A673 (cell line): ENCODE results near the gene ABCC9. TPM values are rescaled to one million over a fixed set of nuclear protein-coding genes. Genes with fewer than 3 reads are reported as not detected.

ENCODE experiments used
- BruUV-seq: library from RNA; stranded (reverse); fragments of 400-500 nt; replicated peaks from 2 replicates; lab custom pipeline; 2021; lab: Mats Ljungman, UMichigan
- CTCF ChIA-PET: fragments of 300-600 bp; sonication (Branson Sonifier 250); formaldehyde crosslinking; loops from one replicate; lab custom pipeline; 2022; ENCODE audit warnings: antibody characterized with exemption; lab: Charles Lee
- POLR2A ChIA-PET: fragments of 300-600 bp; sonication (Branson Sonifier 250); formaldehyde crosslinking; loops from one replicate; lab custom pipeline; 2022; ENCODE audit warnings: antibody characterized with exemption; ENCODE audit not compliant: low non-redundant PET; lab: Charles Lee
- DNase-seq: peaks from one replicate; pipeline ENCODE4 v3.0.0-alpha.2; 2015; ENCODE audit warnings: low spot score
- H3K27ac ChIP-seq: fragments of 200-600 bp; sonication (generic); 2 replicates; pipeline ENCODE4 v1.5.1; 2016; ENCODE audit warnings: mixed run types, low read depth, mild to moderate bottlenecking, mixed read lengths, antibody characterized with exemption, low read length; ENCODE audit not compliant: poor library complexity, severe bottlenecking
- H3K27me3 ChIP-seq: fragments of 200-600 bp; sonication (generic); replicated peaks from 2 replicates; pipeline ENCODE4 v1.6.1; 2017; ENCODE audit warnings: mixed run types, low read depth, mild to moderate bottlenecking, mixed read lengths, antibody characterized with exemption, low read length; ENCODE audit not compliant: insufficient read depth, poor library complexity
- H3K36me3 ChIP-seq: fragments of 200-600 bp; sonication (generic); 2 replicates; pipeline ENCODE4 v1.6.1; 2016; ENCODE audit warnings: mixed run types, mild to moderate bottlenecking, mixed read lengths, antibody characterized with exemption, low read length; ENCODE audit not compliant: insufficient read depth, poor library complexity, severe bottlenecking
- H3K4me1 ChIP-seq: fragments of 200-600 bp; sonication (generic); 2 replicates; pipeline ENCODE4 v1.6.1; 2017; ENCODE audit warnings: mixed run types, mild to moderate bottlenecking, mixed read lengths, antibody characterized with exemption, low read length; ENCODE audit not compliant: insufficient read depth, poor library complexity, severe bottlenecking
- H3K4me3 ChIP-seq: fragments of 200-600 bp; sonication (generic); 2 replicates; pipeline ENCODE4 v1.5.1; 2016; ENCODE audit warnings: low read depth, mixed run types, mild to moderate bottlenecking, mixed read lengths, low read length; ENCODE audit not compliant: poor library complexity, severe bottlenecking
- H3K9me3 ChIP-seq: fragments of 200-600 bp; sonication (generic); 2 replicates; pipeline ENCODE4 v1.6.1; 2016; ENCODE audit warnings: mixed run types, low read depth, mild to moderate bottlenecking, mixed read lengths, antibody characterized with exemption, low read length; ENCODE audit not compliant: poor library complexity, severe bottlenecking
- EZH2 ChIP-seq: fragments of 200-600 bp; sonication (generic); IDR thresholded peaks from 2 replicates; pipeline ENCODE4 v1.6.1; 2017; ENCODE audit warnings: borderline replicate concordance, low read depth, mild to moderate bottlenecking, mixed read lengths, antibody characterized with exemption, low read length; ENCODE audit not compliant: poor library complexity, severe bottlenecking
- intact Hi-C: fragments of 100-400 bp; cut with micrococcal nuclease; formaldehyde crosslinking; loops from one replicate; pipeline ENCODE4 v1.10.0; 2022; ENCODE audit not compliant: unreplicated experiment
- total RNA-seq: library from RNA; stranded (reverse); gene quantifications from 2 replicates; pipeline ENCODE4 v1.2.3, GENCODE V29; 2021
- TF ChIP-seq, protein P1 (sequence below): fragments of 300-800, 200-600 bp; sonication (generic); conservative IDR thresholded peaks from 2 replicates; pipeline ENCODE4 v1.5.1; 2017; ENCODE audit warnings: low read depth, mild to moderate bottlenecking, antibody characterized with exemption, low read length, moderate library complexity, mixed read lengths

The ABCC9 gene
- total RNA-seq, 1 experiment from 2014 or later = not detected

DNA sequence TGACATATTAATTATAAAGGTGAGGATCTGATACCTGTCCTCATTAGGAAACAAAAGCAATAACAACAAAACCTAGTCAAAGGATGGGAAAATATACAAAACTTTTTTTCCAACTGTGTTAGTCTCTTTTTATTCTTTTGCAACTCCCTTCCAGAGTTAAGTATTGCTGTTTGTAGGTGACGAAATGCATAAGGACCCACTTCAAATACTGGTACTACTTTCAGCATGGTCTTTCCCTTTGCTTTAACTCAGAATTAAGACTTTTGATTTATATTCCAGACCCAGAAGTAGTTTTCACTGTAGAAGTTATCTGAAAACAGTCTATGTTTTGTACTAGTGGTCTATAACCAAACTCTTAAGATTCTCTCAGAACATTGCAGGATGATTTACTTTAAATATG is 34.1 kb upstream of the ABCC9 start:
- no peaks in the 10 kb centered on the region for H3K9me3 ChIP-seq
- ChIA-PET POLR2A (no interaction called here), CTCF (no interaction called here)
- H3K36me3 ChIP-seq = no peaks in the 10 kb centered on the region
- DNase-seq = no peak
- no peaks in the 10 kb centered on the region for H3K4me1 ChIP-seq
- TF ChIP-seq EZH2 = no peak
- TF ChIP-seq, protein P1, sequence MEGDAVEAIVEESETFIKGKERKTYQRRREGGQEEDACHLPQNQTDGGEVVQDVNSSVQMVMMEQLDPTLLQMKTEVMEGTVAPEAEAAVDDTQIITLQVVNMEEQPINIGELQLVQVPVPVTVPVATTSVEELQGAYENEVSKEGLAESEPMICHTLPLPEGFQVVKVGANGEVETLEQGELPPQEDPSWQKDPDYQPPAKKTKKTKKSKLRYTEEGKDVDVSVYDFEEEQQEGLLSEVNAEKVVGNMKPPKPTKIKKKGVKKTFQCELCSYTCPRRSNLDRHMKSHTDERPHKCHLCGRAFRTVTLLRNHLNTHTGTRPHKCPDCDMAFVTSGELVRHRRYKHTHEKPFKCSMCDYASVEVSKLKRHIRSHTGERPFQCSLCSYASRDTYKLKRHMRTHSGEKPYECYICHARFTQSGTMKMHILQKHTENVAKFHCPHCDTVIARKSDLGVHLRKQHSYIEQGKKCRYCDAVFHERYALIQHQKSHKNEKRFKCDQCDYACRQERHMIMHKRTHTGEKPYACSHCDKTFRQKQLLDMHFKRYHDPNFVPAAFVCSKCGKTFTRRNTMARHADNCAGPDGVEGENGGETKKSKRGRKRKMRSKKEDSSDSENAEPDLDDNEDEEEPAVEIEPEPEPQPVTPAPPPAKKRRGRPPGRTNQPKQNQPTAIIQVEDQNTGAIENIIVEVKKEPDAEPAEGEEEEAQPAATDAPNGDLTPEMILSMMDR = no peak
- intact Hi-C loops = no loop called here
- peaks cover 28% of the 10 kb centered on the region for H3K27me3 ChIP-seq
- no peak overlapping the region for H3K4me3 ChIP-seq
- H3K27ac ChIP-seq = no peak overlapping the region
- no TSS peak for BruUV-seq

DNA sequence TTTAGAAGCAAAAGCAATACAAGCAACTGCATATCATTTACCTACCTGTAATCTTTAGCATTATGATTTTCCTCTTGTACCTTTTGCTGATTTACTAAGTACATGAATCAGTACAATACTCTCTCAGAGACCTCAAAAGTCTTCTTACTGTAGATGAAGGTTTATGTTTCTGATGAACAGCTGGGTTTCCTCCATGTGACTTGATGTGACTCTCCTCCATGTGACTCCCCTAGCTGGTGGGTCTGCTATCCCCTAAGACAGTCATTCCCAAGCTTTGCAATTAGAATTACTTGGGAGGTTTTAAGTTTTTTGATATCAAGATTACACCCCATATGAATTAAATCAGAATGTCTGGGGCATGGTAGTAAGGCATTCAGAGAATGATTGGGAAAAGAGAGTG is 32.0 kb upstream of the ABCC9 start:
- CTCF ChIA-PET = no interaction called here
- no peak overlapping the region for H3K27ac ChIP-seq
- no TSS peak for BruUV-seq
- H3K9me3 ChIP-seq = no peaks in the 10 kb centered on the region
- intact Hi-C loops = no loop called here
- H3K36me3 ChIP-seq = no peaks in the 10 kb centered on the region
- TF ChIP-seq, protein P1 = no peak
- TF ChIP-seq EZH2 = no peak
- peaks cover 18% of the 10 kb centered on the region for H3K27me3 ChIP-seq
- no peak overlapping the region for H3K4me3 ChIP-seq
- POLR2A ChIA-PET = no interaction called here
- H3K4me1 ChIP-seq = no peaks in the 10 kb centered on the region
- no peak for DNase-seq

DNA sequence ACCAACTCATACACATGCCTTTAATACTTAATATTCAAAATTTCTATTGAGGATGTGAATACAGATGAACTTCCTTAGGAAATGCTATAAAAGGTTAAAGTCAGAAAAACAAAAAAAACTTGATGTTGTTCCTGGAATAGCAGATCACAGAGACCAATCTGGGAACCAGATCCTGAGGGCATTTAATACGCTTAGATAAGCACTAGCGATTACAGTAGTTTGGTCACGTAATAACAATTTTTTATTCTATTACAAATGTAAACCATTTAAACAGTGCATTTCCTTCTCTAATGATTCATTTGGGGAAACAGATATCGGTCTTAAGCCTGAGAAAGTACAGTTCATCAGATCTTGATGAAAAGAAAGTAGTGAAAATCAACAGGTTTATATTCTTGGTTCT is 30.8 kb upstream of the ABCC9 start:
- H3K27ac ChIP-seq = no peak overlapping the region
- DNase-seq = no peak
- intact Hi-C loops = no loop called here
- H3K4me3 ChIP-seq = no peak overlapping the region
- CTCF ChIA-PET = no interaction called here
- H3K4me1 ChIP-seq = no peaks in the 10 kb centered on the region
- H3K9me3 ChIP-seq = no peaks in the 10 kb centered on the region
- no TSS peak for BruUV-seq
- TF ChIP-seq, protein P1 = no peak
- TF ChIP-seq EZH2 = no peak
- POLR2A ChIA-PET = no interaction called here
- no peaks in the 10 kb centered on the region for H3K36me3 ChIP-seq
- peaks cover 16% of the 10 kb centered on the region for H3K27me3 ChIP-seq
